Fibroblast of lung (primary cell): Measurements from ENCODE around the gene RIOK1.

Source experiments
- CTCF ChIP-seq, 2 donors: IDR thresholded peaks in 1 of 2; conservative IDR thresholded peaks in 1 of 2; 1 replicate in 1 of 2; 2 replicates in 1 of 2; pipeline ENCODE4 v1.5.1; 2011 to 2012; ENCODE audit warnings: low read length in 2 of 2, control low read depth in 1 of 2, inconsistent platforms in 1 of 2, low read depth in 1 of 2, mild to moderate bottlenecking in 1 of 2
- EZH2 ChIP-seq: IDR thresholded peaks from 2 replicates; pipeline ENCODE4 v1.5.1; 2012; ENCODE audit warnings: low read length, control low read depth, mild to moderate bottlenecking; ENCODE audit errors: missing control alignments

GRCh38 chr6:7454696-7455358, 65.2 kb downstream of the RIOK1 start:
- no peak for TF ChIP-seq CTCF (conservative IDR thresholded peaks at IDR 0.05 in 1 of 2, IDR thresholded peaks at IDR 0.05 in 1 of 2; ENCODE audit: low read depth in 1 of 2, low read length in 2 of 2)
- TF ChIP-seq EZH2: no peak
